ENCODE results near the gene OR52L1.
A peak's percentile ranks its signal among the peaks of the same experiment; 100 is the strongest.

The OR52L1 gene

DNA sequence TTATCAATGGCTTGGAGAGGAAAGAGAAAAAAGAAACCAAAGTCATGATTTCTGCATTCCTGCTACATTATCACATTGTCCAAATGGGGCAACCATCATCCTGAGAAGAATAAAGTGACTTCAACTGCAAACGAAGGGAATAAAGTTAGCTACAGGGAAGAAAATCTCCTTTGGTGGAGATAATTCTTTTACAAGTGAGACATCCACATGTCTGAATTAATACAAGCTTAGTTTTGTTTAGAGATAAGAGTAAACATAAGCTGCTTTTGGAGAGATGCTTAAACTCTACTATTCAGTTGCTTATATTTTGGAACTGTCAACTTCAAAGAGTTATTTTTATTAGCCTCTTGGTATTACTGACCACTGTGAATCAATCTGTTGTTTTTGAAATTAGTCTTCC lies at the start of gene OR52L1:
Gene OR52L1 (minus strand): TSS at position 101 of the 400 bp plus-strand sequence. CDS start 55 bp downstream, at position 46.
- H3K27me3 Mint-ChIP-seq = peaks cover 15 to 20% of the 10 kb centered on the region in 2 donors
- DNase-seq (no peak), ATAC-seq (replicated peaks) (no peak)
- H3K27ac Mint-ChIP-seq = no peak within 1 kb of the TSS
- H3K36me3 Mint-ChIP-seq = no peaks in the 10 kb centered on the region
- H3K4me3 Mint-ChIP-seq = no peak within 1 kb of the TSS
- H3K9me3 Mint-ChIP-seq = peaks cover 2 to 4% of the 10 kb centered on the region in 2 donors
- no peaks in the 10 kb centered on the region for H3K4me1 Mint-ChIP-seq

DNA sequence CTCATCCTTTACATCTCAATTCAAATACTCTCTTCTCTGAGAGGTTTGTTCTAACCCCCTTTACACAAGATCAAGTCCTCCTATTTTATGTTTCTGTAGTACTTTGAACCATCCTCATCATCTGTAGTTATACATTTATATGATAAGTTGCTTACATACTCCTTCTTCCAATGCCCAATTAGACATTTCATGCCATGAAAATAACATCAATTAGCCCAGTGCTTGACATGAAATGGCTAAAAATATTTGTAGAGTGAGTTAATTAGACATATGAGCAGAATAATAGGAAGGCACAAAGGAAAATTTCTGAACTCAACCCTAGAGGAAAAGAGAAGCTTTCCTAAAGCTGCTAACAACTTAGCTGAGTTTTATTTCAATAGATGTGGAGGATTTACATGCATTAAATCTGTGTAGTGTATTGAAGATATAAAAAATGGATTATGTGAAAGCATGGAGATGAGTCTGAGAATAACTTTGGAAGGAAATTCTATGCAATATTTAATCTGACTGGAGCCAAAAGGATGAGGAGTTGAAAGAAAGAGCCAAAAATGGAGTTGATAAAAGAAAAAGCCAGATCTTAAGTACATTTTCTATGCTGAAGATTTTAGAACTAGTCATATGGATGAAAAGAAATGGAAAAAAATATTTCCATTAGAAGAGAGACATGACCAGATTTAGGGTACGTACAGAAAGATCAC lies 44.1 kb upstream of the OR52L1 start, which contains the start of gene OR56A1:
Gene OR56A1 (minus strand): TSS at position 51 of the 698 bp plus-strand sequence. CDS start 3,066 bp downstream, outside the sequence.
- Mint-ChIP-seq H3K4me1 (no peaks in the 10 kb centered on the region), H3K9me3 (no peaks in the 10 kb centered on the region), H3K4me3 (no peak within 1 kb of the TSS), H3K36me3 (no peaks in the 10 kb centered on the region), H3K27me3 (peaks cover 13 to 22% of the 10 kb centered on the region in 2 donors), H3K27ac (no peak within 1 kb of the TSS)
- DNase-seq (no peak), ATAC-seq (replicated peaks) (no peak)

DNA sequence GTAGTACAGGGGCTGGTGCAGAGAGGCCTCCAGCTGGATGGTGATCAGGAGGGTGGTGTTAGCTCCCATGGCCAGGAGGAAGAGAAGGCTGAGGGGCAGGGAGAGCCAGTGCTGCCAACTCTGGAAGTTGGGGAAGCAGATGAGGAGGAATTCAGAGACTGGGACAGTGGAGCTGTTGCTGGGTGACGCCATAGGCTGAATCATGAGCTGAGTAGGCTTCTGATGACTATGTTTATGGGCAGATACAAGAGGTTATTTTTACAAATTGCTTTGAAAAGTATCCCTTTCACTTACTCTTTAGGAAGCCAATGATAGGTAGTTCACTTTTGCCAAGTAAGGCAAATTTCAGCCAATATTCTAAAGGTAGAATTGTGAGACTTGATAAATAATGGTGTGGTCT lies 40.7 kb upstream of the OR52L1 start:
- Mint-ChIP-seq H3K36me3 (no peaks in the 10 kb centered on the region), H3K27me3 (peaks cover 14 to 16% of the 10 kb centered on the region in 2 donors), H3K9me3 (no peaks in the 10 kb centered on the region), H3K4me3 (no peak overlapping the region), H3K27ac (no peak overlapping the region), H3K4me1 (no peaks in the 10 kb centered on the region)
- no peak for DNase-seq
- no peak for ATAC-seq (replicated peaks)

DNA sequence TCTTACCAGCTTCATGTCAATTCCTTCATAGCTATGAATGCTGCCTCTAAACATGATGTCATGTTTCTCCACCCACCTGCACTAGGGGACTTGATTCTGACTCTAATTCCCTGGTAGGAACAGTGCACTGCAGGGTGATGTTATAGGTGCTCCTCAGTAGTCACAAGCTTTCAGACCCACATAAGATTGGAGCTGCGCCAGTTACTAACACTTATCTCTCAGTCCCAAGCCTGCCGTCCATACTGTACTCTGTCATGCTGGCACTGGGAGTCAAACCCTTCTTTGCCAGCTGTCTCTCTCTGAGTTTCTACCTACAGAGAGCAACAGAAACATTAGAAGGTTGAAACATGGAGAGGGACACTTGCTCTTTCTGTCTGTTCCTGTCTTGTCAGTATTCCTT lies 38.3 kb upstream of the OR52L1 start:
- no peak overlapping the region for H3K27ac Mint-ChIP-seq
- H3K36me3 Mint-ChIP-seq = no peaks in the 10 kb centered on the region
- H3K4me3 Mint-ChIP-seq = no peak overlapping the region
- ATAC-seq (replicated peaks) (no peak), DNase-seq (no peak)
- H3K4me1 Mint-ChIP-seq = no peaks in the 10 kb centered on the region
- no peaks in the 10 kb centered on the region for H3K9me3 Mint-ChIP-seq
- peaks cover 20 to 28% of the 10 kb centered on the region in 2 donors for H3K27me3 Mint-ChIP-seq

DNA sequence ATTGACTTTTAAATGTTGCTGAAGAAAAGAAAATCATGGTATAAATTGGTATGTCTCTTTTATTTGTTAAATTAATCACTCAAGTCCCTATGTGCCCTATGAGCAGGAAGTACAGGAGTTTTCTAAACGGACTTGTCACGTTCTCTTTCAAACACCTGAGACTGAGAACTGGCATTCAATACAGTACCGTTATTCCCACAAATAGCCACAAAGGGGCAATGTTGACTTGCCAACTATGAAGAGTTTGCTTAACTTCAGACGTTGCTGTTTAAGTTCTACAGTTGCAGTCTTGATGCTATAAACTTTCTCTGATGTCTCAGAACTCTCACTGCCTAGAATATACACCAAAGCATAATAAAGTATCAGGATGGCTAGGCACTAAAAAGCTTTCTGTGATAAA lies 36.2 kb upstream of the OR52L1 start:
- no peak overlapping the region for H3K27ac Mint-ChIP-seq

DNA sequence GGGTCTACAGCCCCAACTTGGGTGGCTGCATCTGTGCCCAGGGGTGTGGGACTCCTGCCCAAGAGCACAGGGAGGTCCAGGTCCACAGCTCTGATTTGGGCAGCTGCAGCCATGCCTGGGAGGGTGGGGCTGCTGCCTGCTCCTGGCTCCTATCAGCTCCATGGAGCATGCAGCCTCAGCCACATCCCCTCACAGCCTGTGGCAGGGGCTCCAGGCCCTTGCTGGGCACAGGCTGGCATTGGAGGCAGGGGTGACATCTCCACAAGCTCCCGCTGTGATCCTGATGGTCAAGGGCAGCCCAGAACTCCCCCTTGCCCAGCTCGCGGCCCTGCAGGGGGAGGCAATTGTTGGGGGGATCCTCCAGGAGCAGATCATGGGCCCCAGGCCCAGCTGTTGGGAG lies 26.3 kb upstream of the OR52L1 start:
- ATAC-seq (replicated peaks) (no peak), DNase-seq (no peak)
- no peak overlapping the region for H3K27ac Mint-ChIP-seq
- H3K4me3 Mint-ChIP-seq = no peak overlapping the region
- H3K4me1 Mint-ChIP-seq = no peaks in the 10 kb centered on the region
- peaks cover 0 to 28% of the 10 kb centered on the region in 2 donors for H3K27me3 Mint-ChIP-seq
- peaks cover 0 to 1% of the 10 kb centered on the region in 2 donors for H3K36me3 Mint-ChIP-seq
- peaks cover 5 to 11% of the 10 kb centered on the region in 2 donors for H3K9me3 Mint-ChIP-seq

More for the DNA sequence above, 36.2 kb upstream of the OR52L1 start:
- Mint-ChIP-seq H3K9me3 (no peaks in the 10 kb centered on the region), H3K4me3 (no peak overlapping the region), H3K4me1 (no peaks in the 10 kb centered on the region), H3K36me3 (no peaks in the 10 kb centered on the region), H3K27me3 (peaks cover 25 to 37% of the 10 kb centered on the region in 2 donors)
- DNase-seq (no peak), ATAC-seq (replicated peaks) (peak; percentile 48 to 60)

DNA sequence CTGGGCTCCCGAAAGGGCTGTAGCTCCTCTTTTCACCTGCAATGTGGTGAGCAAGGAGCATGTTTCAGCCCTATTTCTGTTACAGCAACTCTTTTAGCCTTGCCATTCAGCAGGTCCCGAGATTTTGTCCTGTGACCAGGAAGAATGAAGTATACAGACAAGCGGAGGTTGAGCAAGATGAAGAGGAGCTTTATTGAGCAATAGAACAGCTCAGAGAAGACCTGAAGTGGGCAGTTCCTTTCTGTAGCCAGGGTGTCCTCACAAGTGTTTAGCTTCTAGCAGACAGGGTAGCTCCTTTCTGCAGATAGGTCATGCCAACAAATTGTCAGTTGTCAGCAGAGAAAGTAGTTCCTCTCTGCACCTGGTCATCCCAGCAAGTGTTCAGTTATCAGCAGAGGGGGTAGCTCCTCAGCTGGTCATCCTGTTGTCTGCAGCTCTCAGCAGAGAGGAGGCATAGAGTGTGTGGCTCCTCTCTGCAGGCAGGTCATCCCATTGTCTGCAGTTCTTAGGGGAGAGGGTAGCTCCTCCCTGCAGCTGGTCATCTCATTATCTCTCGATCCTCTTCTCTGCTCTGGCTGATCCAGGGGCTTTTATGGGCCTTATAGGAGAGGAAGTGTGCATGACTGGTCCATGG lies 25.4 kb upstream of the OR52L1 start:
- Mint-ChIP-seq H3K27me3 (peaks cover 0 to 29% of the 10 kb centered on the region in 2 donors), H3K4me3 (no peak overlapping the region), H3K4me1 (no peaks in the 10 kb centered on the region), H3K36me3 (peaks cover 0 to 1% of the 10 kb centered on the region in 2 donors), H3K9me3 (peaks cover 4 to 8% of the 10 kb centered on the region in 2 donors), H3K27ac (no peak overlapping the region)
- DNase-seq = no peak
- ATAC-seq (replicated peaks) = no peak

DNA sequence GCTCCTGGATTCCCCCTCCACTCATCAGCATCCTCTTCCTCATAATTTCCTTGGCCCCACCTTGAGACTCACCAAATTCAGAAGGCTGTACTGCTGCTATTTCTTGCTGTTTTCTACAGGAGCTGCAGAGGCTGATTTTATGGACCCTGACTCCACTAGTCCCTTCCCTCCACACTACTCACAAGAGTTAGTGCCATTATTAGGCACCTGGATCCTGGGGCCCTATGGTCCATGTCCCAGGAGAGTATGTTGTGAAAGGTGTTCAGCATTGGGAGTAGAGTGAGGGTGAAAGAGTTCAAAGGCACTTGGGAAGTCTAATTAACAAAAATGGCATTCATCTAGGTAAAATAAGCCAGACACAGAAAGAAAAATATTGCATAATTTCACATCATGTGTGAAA lies 20.1 kb upstream of the OR52L1 start, which contains the start of gene OR56A4:
Gene OR56A4 (minus strand): TSS at position 101 of the 400 bp plus-strand sequence. CDS start 3,954 bp downstream, outside the sequence.
- Mint-ChIP-seq H3K27me3 (peaks cover 3 to 29% of the 10 kb centered on the region in 2 donors), H3K4me3 (no peak within 1 kb of the TSS), H3K4me1 (no peaks in the 10 kb centered on the region), H3K9me3 (no peaks in the 10 kb centered on the region), H3K36me3 (no peaks in the 10 kb centered on the region), H3K27ac (no peak within 1 kb of the TSS)
- no peak for DNase-seq
- no peak for ATAC-seq (replicated peaks)

DNA sequence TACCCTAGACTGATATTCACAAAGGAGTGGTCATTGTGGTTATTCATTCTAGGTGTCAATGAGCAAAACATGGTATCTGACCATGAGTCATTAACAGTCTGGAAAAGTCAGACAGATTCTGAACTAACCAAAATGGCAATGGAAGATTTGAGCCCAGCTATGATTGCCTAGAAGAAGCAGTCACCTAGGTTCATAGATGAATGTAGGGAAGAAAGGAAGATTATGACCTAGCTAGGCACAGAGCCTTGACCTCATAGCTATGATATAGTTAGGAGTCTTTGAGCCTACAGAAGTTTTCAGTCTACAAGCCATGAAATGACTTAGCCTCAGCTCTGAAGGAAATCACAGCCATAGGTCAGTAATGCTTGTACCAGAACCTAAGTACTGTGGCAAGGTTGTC lies 19.6 kb upstream of the OR52L1 start:
- no peaks in the 10 kb centered on the region for H3K9me3 Mint-ChIP-seq
- no peaks in the 10 kb centered on the region for H3K36me3 Mint-ChIP-seq
- ATAC-seq (replicated peaks) (no peak), DNase-seq (no peak)
- H3K4me1 Mint-ChIP-seq = no peaks in the 10 kb centered on the region
- H3K4me3 Mint-ChIP-seq = no peak overlapping the region
- peaks cover 3 to 26% of the 10 kb centered on the region in 2 donors for H3K27me3 Mint-ChIP-seq
- H3K27ac Mint-ChIP-seq = no peak overlapping the region

DNA sequence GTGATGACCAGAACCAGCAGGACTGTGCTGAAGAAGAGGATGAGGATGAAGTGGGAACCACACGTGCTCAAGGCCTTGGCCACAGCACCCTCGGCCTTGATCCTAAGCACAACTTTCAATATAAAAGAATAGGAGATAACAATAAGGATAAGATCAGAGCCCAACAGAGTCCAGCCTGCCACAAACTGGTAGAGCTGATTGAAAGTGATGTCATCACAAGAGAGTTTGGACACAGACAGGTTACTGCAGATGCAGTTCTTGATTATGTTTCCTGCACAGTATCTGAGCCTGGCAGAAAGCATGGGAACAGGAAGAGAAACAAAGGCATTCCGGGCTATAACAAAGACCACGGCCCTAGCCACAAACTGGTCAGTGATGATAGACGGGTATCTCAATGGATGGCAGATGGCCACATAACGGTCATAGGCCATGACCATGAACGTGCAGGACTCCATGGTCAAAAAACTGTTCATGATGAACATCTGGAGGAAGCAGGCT lies 15.5 kb upstream of the OR52L1 start:
- Mint-ChIP-seq H3K27me3 (peaks cover 8 to 18% of the 10 kb centered on the region in 2 donors), H3K9me3 (peaks cover 1 to 4% of the 10 kb centered on the region in 2 donors), H3K4me3 (no peak overlapping the region), H3K36me3 (no peaks in the 10 kb centered on the region), H3K4me1 (no peaks in the 10 kb centered on the region), H3K27ac (no peak overlapping the region)
- ATAC-seq (replicated peaks) (no peak), DNase-seq (no peak)

DNA sequence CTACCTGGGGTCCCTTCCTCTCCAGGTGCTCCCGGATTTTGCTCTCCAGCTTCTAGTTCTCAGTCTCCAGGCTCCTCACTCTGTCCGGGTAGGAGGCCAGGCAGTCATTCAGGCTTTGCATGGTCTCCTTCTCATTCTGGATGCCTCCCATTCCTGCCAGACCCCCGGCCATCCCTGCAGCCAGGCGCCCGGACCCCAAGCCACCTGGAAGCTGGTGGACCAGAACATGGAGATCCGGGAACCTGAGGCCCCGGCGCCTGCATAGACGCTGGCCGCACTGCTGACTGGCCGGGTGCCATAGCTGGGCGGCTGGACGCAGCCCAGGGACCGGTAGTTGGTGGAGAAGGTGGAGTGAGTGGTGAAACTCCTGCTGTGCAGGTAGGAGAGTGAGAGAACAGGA lies 8.0 kb upstream of the OR52L1 start:
- no peak overlapping the region for H3K27ac Mint-ChIP-seq
- H3K4me3 Mint-ChIP-seq = no peak overlapping the region
- ATAC-seq (replicated peaks) = no peak

DNA sequence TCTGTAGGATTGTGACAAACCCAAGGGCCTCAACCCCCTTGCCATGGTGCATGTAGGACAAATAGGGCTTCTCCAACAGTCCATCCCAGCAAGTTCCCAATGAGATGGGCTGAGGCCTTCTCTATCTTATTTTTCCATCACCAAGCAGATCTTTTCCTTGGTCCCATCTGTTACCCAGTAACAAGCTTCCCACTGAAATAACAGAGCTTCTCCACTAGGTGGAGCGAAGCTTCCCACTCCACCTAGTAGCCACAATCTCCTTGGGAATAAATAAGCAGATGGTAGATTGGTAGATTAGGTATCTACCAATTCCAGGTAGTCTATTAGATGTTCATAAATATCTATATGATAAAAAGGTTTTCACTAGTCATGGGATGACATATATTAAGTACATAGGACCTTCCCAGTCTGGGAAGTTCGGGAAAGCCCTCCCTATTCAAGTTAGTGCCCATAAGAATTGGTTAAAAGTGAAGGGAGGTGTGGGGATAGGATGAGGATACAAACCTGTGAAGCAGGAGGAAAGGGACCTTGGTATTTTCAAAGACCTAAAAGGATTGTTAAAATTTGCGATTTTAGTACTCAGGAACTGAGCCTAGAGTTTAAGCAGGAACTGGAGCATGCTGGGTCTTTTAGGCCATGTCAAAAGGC lies 5.9 kb upstream of the OR52L1 start:
- no peak overlapping the region for H3K27ac Mint-ChIP-seq
- H3K9me3 Mint-ChIP-seq = no peaks in the 10 kb centered on the region
- no peak for DNase-seq
- no peak overlapping the region for H3K4me3 Mint-ChIP-seq
- no peaks in the 10 kb centered on the region for H3K36me3 Mint-ChIP-seq
- no peaks in the 10 kb centered on the region for H3K4me1 Mint-ChIP-seq
- ATAC-seq (replicated peaks) = no peak
- peaks cover under 1 to 2% of the 10 kb centered on the region in 2 donors for H3K27me3 Mint-ChIP-seq

More for the DNA sequence above, 8.0 kb upstream of the OR52L1 start:
- peaks cover 0 to 5% of the 10 kb centered on the region in 2 donors for H3K27me3 Mint-ChIP-seq
- H3K4me1 Mint-ChIP-seq = no peaks in the 10 kb centered on the region
- no peak for DNase-seq
- peaks cover 1 to 3% of the 10 kb centered on the region in 2 donors for H3K9me3 Mint-ChIP-seq
- no peaks in the 10 kb centered on the region for H3K36me3 Mint-ChIP-seq

DNA sequence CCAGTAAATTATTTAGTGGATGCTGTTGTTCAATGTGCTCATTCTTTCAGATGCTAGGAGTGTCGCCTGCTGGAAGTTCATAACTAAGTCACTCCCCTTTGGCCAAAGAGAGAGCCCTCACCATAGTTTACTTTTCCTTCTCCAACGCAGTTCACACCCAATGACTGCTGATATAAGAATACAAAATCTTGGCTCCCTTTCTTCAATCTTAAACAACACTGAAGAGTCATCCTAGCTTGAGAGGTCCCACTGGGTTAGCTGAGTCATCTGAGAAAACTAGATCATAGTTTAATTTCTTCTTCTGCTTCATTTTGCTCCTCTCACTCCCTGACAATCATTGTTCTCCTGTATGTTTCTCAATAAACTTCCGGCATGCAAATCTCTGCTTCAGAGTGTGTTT lies 5.4 kb upstream of the OR52L1 start:
- H3K4me3 Mint-ChIP-seq = no peak overlapping the region
- H3K4me1 Mint-ChIP-seq = no peaks in the 10 kb centered on the region

DNA sequence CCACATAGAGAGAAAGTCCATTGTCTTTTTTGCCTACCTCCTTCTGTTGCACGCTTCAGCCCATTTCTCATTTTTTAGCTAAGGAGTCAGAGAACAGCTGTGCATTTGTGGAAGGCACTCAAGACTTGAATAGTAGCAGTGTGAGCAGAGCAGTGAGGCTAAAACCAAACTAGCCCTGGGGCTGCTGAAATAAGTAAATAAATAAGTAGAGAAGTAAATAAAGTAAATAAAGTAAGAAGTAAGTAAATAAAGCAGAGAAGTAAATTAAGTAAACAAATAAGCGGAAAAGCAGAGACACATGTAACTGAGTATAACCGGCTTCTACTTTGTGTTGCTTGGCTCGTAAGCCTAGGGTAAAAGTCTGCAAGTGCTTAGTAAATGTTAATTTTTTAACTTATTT lies 2.4 kb upstream of the OR52L1 start:
- DNase-seq = no peak
- Mint-ChIP-seq H3K9me3 (peaks cover 0 to 4% of the 10 kb centered on the region in 2 donors), H3K36me3 (no peaks in the 10 kb centered on the region), H3K4me3 (no peak overlapping the region), H3K27ac (no peak overlapping the region), H3K27me3 (peaks cover 6 to 12% of the 10 kb centered on the region in 2 donors), H3K4me1 (no peaks in the 10 kb centered on the region)
- no peak for ATAC-seq (replicated peaks)

More for the DNA sequence above, 5.4 kb upstream of the OR52L1 start:
- ATAC-seq (replicated peaks) (no peak), DNase-seq (no peak)
- Mint-ChIP-seq H3K27ac (no peak overlapping the region), H3K9me3 (no peaks in the 10 kb centered on the region), H3K27me3 (peaks cover 5 to 6% of the 10 kb centered on the region in 2 donors), H3K36me3 (no peaks in the 10 kb centered on the region)

Data from stimulated activated naive B cell treated with anti-CD40 and anti-IgM and Interleukin-4, amounts not matched to agents 10 μg/mL and 1 μg/mL and 100 μg/mL, for 72 hours (primary cell).